Hematopoietic multipotent progenitor cell treated with erythropoietin and hydrocortisone succinate and interleukin-3 and kit ligand, for 17 days (in vitro differentiated cells): Measurements from ENCODE around the gene YIPF2.
"Not testable (repeated sequence)": the region's sequence is repeated elsewhere in the genome, so short reads cannot be mapped to it uniquely, and the experiment has no call there.

Experiments used
- DNase-seq: peaks from one replicate; pipeline ENCODE4 v3.0.0-alpha.2; 2015; ENCODE audit warnings: low spot score

Gene YIPF2

DNA sequence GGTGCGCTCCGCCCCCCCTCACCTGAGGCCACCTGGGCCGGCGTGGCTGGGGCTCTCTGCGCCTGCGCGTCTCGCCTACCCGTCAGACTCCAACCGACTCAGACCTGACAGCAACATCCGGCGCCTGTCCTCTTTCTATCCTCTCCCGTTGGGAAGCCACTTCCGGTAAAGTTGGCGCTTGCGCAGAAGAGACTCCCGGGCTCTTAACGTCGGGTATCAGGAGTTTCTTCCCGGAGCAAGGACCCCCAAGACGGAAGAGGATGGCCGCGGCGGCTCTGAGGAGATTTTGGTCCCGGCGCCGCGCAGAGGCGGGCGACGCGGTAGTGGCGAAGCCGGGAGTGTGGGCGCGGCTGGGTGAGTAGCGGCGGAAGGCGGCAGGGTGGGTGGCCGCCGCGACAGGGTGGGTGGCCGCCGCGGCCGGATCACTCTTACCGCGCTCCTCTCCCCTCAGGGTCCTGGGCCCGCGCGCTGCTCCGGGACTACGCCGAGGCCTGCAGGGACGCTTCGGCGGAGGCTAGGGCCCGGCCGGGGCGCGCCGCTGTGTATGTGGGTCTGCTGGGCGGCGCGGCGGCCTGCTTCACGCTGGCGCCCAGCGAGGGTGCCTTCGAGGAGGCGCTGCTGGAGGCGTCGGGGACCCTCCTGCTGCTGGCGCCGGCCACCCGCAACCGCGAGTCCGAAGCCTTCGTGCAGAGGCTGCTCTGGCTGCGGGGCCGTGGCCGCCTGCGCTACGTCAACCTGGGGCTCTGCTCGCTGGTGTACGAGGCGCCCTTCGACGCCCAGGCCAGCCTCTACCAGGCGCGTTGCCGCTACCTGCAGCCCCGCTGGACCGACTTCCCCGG is at the start of gene YIPF2, which contains the start of gene TIMM29:
TSS of gene YIPF2 (minus strand) at position 77 of the 839 bp plus-strand sequence. CDS start 229 bp downstream, outside the sequence.
TSS of gene TIMM29 (plus strand) at position 249 of the 839 bp plus-strand sequence. CDS start at position 261, 12 bp downstream.
- DNase-seq = peak; percentile 98

- DNase-seq = no peak
These were observed 49.3 kb upstream of the YIPF2 start for GRCh38 chr19:10977742-10978092.

DNA sequence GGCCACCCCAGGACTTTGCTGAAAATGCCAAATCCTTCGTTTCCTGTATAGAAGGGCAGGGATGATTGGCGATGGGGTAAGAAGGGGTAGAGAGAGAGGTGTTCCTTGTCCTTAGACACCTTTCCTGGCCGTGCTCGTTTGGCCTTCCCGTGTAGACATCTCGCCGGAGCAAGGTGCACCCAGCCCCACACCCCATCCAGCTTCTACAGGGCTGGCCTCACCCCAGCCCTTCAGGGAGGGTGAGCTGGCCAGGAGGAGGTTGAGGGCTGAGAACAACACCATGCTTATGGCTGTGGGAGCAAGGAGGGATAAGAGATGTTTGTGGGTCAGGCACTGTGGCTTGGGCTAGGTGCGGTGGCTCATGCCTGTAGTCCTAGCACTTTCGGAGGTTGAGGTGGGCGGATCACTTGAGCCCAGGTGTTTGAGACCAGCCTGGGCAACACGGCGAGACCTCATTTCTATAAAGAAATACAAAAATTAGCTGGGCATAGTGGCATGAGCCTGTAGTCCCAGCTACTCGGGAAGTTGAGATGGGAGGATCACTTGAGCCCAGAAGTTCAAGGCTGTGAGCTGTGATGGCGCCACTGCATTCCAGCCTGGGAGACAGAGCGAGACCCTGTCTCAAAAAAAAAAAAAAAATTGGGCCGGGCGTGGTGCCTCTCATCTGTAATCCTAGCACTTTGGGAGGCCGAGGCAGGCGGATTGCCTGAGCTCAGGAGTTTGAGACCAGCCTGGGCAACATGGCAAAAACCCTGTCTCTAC is 47.9 kb upstream of the YIPF2 start:
- no peak for DNase-seq

DNA sequence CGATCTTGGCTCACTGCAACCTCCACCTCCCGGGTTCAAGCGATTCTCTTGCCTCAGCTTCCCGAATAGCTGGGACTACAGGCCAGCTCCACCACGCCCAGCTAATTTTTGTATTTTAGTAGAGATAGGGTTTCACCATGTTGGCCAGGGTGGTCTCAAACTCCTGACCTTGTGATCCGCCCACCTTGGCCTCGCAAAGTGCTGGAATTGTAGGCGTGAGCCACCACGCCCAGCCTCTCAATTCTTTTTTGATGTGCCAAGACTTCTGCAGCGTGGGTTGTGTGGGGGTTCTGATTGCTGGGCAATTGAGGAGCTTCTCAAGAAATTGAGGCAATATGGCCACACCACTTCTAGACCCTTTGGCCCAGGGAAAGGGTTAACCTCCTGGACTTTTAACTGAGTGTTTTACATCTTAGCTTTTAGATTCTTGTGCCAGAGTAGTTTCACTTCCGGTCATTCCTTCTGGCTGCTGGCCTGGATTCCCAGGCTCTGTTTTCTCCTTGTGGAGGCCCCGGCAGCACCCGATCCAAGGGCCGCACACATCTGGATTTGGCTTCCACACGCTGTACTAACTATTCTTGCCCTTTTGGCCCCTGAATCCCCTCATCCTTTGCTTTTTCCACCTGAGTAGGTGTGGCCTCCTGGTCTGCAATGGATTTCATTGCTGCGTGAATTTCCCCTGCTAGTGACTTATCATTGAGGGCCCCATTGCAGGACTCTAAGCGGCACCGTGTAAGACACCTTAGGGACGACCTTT is 47.1 kb upstream of the YIPF2 start:
- no peak for DNase-seq

- DNase-seq = no peak
These were observed 42.8 kb upstream of the YIPF2 start for GRCh38 chr19:10971107-10971726.

DNA sequence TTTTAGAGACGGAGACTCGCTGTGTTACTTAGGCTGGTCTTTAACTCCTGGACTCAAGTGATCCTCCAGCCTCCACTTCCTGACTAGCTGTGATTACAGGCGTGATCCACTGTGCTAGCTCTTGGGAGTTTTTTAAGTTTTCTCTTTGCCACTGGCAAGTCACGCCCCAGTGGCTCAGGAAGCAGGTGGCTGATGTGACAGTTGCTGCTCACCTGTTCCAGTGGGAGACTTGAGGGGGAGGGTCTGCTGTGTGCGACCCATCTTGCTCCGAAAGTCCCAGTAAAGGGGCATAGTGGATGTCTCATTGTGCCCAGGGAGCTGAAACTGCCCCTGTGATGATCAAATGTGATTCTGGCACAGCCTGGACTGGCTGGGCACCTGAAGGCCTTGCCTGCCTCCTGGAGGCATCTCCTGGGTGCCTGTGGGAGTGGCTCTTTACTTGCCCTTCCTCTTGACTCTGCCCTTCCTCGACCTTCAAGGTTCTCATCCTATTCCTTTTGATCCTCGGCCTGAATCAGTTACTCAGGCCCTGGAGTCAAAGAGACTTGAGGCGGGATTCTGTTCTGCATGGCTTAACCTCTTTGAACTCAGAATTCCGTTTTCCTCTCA is 40.2 kb upstream of the YIPF2 start:
- peak; percentile 15 for DNase-seq

- no peak for DNase-seq
These were observed 38.4 kb upstream of the YIPF2 start for GRCh38 chr19:10966809-10967208.

- DNase-seq = no peak
These were observed 37.0 kb upstream of the YIPF2 start for GRCh38 chr19:10965398-10965797.

- DNase-seq = no peak
These were observed 36.5 kb upstream of the YIPF2 start for GRCh38 chr19:10964903-10965302.

GRCh38 chr19:10963865-10964264 is 35.4 kb upstream of the YIPF2 start:
- DNase-seq = no peak

- no peak for DNase-seq
These were observed 34.4 kb upstream of the YIPF2 start for GRCh38 chr19:10962863-10963262.

GRCh38 chr19:10961073-10961860 is 32.8 kb upstream of the YIPF2 start:
- DNase-seq = no peak

- DNase-seq = peak; percentile 99
These were observed 32.1 kb upstream of the YIPF2 start, which contains the start of gene SMARCA4 for GRCh38 chr19:10960314-10961072. TSS of gene SMARCA4 (plus strand) at chr19:10961030. CDS start at chr19:10984152, 23,122 bp downstream.

DNA sequence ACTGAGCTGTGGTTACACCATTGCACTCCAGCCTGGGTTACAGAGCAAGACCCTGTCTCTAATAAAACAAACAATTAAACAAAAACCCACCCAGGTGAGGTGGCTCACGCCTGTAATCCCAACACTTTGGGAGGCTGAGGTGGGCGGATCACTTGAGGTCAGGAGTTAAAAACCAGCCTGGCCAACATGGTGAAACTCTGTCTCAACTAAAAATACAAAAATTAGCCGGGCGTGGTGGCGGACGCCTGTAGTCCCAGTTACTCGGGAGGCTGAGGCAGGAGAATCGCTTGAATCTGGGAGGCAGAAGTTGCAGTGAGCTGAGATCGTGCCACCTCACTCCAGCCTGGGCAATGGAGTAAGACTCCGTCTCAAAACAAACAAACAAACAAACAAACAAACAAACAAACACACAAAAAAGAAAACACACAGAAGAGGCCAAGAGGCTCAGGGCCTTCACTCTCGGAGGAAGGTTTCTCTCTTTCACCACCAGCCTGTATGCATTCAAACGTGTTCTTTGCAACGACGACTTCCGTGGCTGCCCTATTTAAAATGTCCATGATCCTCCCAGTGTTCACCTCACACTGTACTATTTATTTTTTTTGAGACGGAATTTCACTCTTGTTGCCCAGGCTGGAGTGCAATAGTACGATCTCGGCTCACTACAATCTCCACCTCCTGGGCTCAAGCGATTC is 31.0 kb upstream of the YIPF2 start:
- DNase-seq = not testable (repeated sequence)

GRCh38 chr19:10952809-10953208 is 24.4 kb upstream of the YIPF2 start:
- no peak for DNase-seq

GRCh38 chr19:10946958-10947657 is 18.7 kb upstream of the YIPF2 start:
- no peak for DNase-seq

DNA sequence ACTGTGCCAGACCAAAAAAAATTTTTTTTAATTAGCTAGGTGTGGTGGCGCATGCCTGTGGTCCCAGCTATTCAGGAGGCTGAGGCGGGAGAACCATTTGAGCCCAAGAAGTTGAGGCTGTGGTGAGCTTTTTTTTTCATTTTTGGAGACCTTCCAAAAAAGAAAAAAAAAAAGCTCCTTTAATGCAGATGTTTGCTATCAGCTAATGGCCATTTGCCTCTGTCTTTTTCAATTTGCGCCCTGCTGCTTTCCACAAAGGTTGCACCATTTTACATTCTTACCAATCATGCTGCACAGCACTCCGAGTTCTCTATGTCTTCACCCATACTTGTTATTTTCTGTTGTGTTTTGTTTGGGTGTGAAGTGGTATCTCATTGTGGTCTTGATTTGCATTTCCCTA is 16.8 kb upstream of the YIPF2 start:
- no peak for DNase-seq

DNA sequence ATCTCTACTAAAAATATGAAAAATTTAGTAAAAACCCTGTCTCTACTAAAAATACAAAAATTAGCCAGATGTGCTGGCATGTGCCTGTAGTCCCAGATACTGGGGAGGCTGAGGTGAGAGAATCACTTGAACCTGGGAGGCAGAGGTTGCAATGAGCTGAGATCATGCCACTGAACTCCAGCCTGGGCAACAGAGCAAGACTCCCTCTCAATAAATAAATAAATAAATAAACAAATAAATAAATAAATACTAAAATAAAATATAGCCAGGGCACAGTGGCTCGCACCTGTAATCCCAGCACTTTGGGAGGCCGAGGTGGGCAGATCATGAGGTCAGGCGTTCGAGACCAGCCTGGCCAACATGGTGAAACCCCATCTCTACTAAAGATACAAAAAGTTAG is 15.0 kb upstream of the YIPF2 start:
- DNase-seq = not testable (repeated sequence)

DNA sequence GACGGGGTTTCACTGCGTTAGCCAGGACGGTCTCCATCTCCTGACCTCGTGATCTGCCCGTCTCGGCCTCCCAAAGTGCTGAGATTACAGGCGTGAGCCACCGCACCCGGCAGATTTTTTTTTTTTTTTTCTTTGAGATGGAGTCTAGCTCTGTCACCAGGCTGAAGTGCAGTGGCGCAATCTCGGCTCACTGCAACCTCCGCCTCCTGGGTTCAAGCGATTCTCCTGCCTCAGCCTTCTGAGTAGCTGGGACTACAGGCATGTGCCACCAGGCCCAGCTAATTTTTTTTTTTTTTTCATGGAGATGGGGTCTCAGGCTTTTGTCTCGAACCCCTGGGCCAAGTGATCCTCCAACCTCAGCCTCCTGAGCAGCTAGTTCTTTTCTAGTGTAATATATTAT is 13.2 kb upstream of the YIPF2 start:
- DNase-seq = not testable (repeated sequence)
